ENCODE results near the gene TESK2. TPM values are rescaled to one million over a fixed set of nuclear protein-coding genes. Genes with fewer than 3 reads are reported as not detected.

Gene TESK2
- total RNA-seq, 2 experiments from 2014 or later = 3.1 to 3.3 TPM

GRCh38 chr1:45444609-45445131 lies 46.3 kb downstream of the TESK2 start:
- ATAC-seq = no peak

DNA sequence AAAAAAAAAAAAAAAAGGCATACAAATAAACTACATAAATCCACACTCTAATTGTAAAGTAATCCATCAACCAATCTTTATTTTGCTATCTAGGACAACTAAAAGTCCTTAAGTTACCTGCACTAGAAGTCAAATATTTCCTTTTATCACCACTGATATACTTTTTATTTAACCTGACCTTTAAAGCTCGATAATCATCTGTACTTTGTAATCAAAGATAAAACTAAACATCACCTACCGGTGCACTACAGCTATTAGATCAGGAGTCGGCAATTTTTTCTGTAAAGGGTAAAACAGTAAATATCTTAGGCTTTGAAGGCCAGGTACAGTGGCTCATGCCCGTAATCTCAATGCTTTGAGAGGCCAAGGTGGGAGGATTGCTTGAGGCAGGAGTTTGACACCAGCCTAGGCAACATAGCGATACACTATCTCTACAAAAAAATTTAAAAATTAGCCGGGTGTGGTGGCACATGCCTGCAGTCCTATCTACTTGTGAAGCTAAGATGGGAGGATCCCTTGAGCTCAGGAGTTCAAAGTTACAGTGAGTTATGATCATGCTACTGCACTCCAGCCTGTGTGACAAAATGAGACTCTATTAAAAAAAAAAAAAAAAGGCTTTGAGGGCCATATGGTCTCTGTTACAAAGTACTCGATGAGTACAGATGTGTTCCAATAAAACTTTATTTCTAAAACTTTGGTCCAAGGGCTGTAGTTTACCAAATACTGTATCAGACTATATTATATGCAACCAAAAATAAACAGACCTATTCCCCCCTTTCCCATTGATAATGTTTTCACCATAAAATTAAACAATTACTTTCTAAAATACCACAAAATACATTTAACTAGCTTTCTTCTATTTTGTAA lies 47.1 kb downstream of the TESK2 start:
- H3K4me1 Mint-ChIP-seq = peaks cover 3% of the 10 kb centered on the region
- DNase-seq (no peak), ATAC-seq (no peak)
- CTCF ChIA-PET = interaction anchor here (0.6 to 0.8 kb wide), 2 partner anchors 58 to 87 kb away, joined by 3 read pairs; no protein-coding TSS in a partner anchor
- H3K36me3 Mint-ChIP-seq (ENCODE audit: low read depth) = no peaks in the 10 kb centered on the region
- H3K27ac Mint-ChIP-seq = no peak overlapping the region
- POLR2A ChIA-PET = no interaction called here
- H3K9me3 Mint-ChIP-seq (ENCODE audit: low read depth) = no peaks in the 10 kb centered on the region
- no peaks in the 10 kb centered on the region for H3K27me3 Mint-ChIP-seq
- intact Hi-C loops (cut with DNase I, micrococcal nuclease) = no loop called here
- H3K4me3 Mint-ChIP-seq = no peak overlapping the region

More at GRCh38 chr1:45444609-45445131, 46.3 kb downstream of the TESK2 start:
- ChIA-PET CTCF (interaction anchor here (0.6 to 0.8 kb wide), 3 partner anchors 59 to 270 kb away, joined by 3 read pairs; no protein-coding TSS in a partner anchor), POLR2A (no interaction called here)
- intact Hi-C loops (cut with DNase I, micrococcal nuclease) = no loop called here
- no peak overlapping the region for H3K4me3 Mint-ChIP-seq
- no peaks in the 10 kb centered on the region for H3K36me3 Mint-ChIP-seq (ENCODE audit: low read depth)
- H3K27me3 Mint-ChIP-seq = no peaks in the 10 kb centered on the region
- no peaks in the 10 kb centered on the region for H3K9me3 Mint-ChIP-seq (ENCODE audit: low read depth)
- no peak for DNase-seq
- H3K4me1 Mint-ChIP-seq = no peaks in the 10 kb centered on the region
- H3K27ac Mint-ChIP-seq = no peak overlapping the region

- H3K36me3 Mint-ChIP-seq (ENCODE audit: low read depth) = no peaks in the 10 kb centered on the region
Observed at GRCh38 chr1:45442272-45442671, 48.7 kb downstream of the TESK2 start.

DNA sequence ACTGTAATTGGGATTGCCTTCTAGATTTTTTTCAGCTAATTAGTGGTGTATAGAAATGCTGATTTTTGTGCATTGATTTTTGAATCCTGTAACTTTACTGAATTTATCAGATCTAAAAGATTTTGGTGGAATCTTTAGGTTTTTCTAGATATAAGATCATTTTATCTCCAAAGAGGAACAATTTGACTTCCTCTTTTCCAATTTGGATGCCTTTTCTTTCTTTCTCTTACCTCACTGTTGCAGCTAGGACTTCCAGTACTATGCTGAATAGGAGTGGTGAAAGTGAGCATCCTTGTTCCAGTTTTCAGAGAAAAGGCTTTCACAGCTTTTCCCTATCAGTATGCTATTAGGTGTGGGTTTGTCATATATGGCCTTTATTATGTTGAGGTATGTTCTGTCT lies 53.6 kb downstream of the TESK2 start:
- Mint-ChIP-seq H3K9me3 (ENCODE audit: low read depth) (no peaks in the 10 kb centered on the region), H3K4me3 (no peak overlapping the region), H3K27me3 (no peaks in the 10 kb centered on the region), H3K27ac (no peak overlapping the region), H3K4me1 (peaks cover 4% of the 10 kb centered on the region), H3K36me3 (ENCODE audit: low read depth) (no peaks in the 10 kb centered on the region)
- ChIA-PET CTCF (interaction anchor here (0.5 kb wide), 1 partner anchor 62 kb away, joined by 3 read pairs; no protein-coding TSS in a partner anchor), POLR2A (no interaction called here)
- ATAC-seq (no peak), DNase-seq (no peak)
- intact Hi-C loops (cut with DNase I, micrococcal nuclease) = no loop called here

More at GRCh38 chr1:45442272-45442671, 48.7 kb downstream of the TESK2 start:
- no peaks in the 10 kb centered on the region for H3K9me3 Mint-ChIP-seq (ENCODE audit: low read depth)
- CTCF ChIA-PET = no interaction called here
- DNase-seq = no peak
- peaks cover 4% of the 10 kb centered on the region for H3K4me1 Mint-ChIP-seq
- ATAC-seq = no peak
- intact Hi-C loops (cut with DNase I, micrococcal nuclease) = no loop called here
- no peak overlapping the region for H3K27ac Mint-ChIP-seq
- POLR2A ChIA-PET = interaction anchor here (0.6 kb wide), 1 partner anchor 147 kb away, joined by 3 read pairs; no protein-coding TSS in a partner anchor
- H3K4me3 Mint-ChIP-seq = no peak overlapping the region
- no peaks in the 10 kb centered on the region for H3K27me3 Mint-ChIP-seq

DNA sequence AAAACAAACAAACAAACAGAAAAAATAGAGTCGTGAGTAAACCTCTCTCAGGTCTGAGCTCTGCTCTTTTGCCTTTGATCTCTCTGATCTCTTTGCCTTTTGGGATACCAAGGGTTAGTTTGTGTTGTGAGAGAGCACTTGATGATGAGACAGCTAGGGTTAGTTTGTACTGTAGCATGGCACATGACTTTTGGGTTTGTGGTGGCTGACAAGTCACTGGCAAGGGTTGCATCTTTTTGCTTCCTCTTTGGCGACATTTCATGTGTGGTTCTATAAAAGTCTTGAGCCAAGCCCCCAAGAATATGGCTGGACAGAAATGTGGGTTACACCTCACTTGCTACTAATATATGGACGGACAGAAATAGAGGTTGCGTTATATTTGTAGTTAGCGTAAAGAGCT lies 60.5 kb downstream of the TESK2 start:
- H3K4me1 Mint-ChIP-seq = no peaks in the 10 kb centered on the region
- no peaks in the 10 kb centered on the region for H3K9me3 Mint-ChIP-seq (ENCODE audit: low read depth)
- CTCF ChIA-PET = interaction anchor here (1.1 kb wide), 1 partner anchor 16 kb away, joined by 4 read pairs; no protein-coding TSS in a partner anchor
- H3K4me3 Mint-ChIP-seq = no peak overlapping the region
- H3K27me3 Mint-ChIP-seq = no peaks in the 10 kb centered on the region
- POLR2A ChIA-PET = interaction anchor here (0.6 kb wide), 1 partner anchor 611 kb away, joined by 5 read pairs; no protein-coding TSS in a partner anchor
- no peaks in the 10 kb centered on the region for H3K36me3 Mint-ChIP-seq (ENCODE audit: low read depth)
- ATAC-seq = no peak
- intact Hi-C loops (cut with DNase I, micrococcal nuclease) = no loop called here
- no peak overlapping the region for H3K27ac Mint-ChIP-seq
- no peak for DNase-seq

- DNase-seq (no peak), ATAC-seq (no peak)
- ChIA-PET POLR2A (no interaction called here), CTCF (no interaction called here)
- intact Hi-C loops (cut with DNase I, micrococcal nuclease) = no loop called here
- Mint-ChIP-seq H3K27me3 (no peaks in the 10 kb centered on the region), H3K9me3 (ENCODE audit: low read depth) (no peaks in the 10 kb centered on the region), H3K27ac (no peak overlapping the region), H3K36me3 (ENCODE audit: low read depth) (no peaks in the 10 kb centered on the region), H3K4me3 (no peak overlapping the region), H3K4me1 (no peaks in the 10 kb centered on the region)
Observed at GRCh38 chr1:45429561-45430159, 61.3 kb downstream of the TESK2 start.

DNA sequence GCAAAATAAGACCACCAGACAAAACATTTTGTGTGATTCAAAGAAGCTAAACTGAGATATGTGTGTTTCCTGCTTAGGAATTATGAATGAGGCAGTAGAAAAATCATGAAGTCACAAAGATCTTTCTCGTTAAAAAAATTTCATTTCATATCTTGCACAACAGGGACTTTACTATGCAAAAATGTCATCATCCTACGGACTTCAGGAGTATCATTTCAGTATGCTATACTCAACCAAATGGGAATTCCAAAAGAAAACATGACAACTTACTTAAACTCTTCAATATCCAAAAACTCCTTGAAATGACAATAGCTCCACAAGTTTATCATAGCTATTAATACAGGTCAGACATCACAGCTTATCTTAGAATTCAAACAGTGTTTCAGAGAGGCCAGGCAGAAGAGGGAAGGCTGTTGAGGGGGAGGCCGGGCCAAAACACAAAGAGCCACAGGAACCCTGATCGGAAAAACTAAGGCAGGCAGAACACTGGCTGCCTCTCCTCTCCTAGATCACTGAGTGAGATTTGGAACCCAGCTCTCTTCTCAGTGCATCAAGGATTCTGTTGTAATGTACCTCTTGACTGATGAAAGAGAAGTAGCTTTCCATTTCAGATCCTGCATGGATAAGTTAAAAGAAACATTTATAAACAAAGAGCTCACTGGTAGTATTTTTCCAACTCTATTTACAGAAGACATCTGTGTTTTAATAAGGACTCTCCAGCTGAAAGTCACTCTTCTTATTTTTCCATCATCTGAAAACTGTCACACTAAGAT lies 66.9 kb downstream of the TESK2 start:
- Mint-ChIP-seq H3K27me3 (no peaks in the 10 kb centered on the region), H3K27ac (no peak overlapping the region), H3K9me3 (ENCODE audit: low read depth) (peaks cover 3% of the 10 kb centered on the region), H3K4me1 (no peaks in the 10 kb centered on the region), H3K36me3 (ENCODE audit: low read depth) (peaks cover 2% of the 10 kb centered on the region), H3K4me3 (no peak overlapping the region)
- no peak for ATAC-seq
- CTCF ChIA-PET = interaction anchor here (0.5 to 2.0 kb wide), 3 partner anchors 15 to 743 kb away, joined by 3 to 5 read pairs (median 3); no protein-coding TSS in a partner anchor
- POLR2A ChIA-PET = no interaction called here
- no peak for DNase-seq
- intact Hi-C loops (cut with DNase I, micrococcal nuclease) = no loop called here

- Mint-ChIP-seq H3K4me3 (no peak overlapping the region), H3K27me3 (no peaks in the 10 kb centered on the region), H3K36me3 (ENCODE audit: low read depth) (peaks cover 2% of the 10 kb centered on the region), H3K27ac (no peak overlapping the region), H3K4me1 (no peaks in the 10 kb centered on the region), H3K9me3 (ENCODE audit: low read depth) (peaks cover 3% of the 10 kb centered on the region)
- ChIA-PET POLR2A (no interaction called here), CTCF (no interaction called here)
- DNase-seq (no peak), ATAC-seq (no peak)
- intact Hi-C loops (cut with DNase I, micrococcal nuclease) = no loop called here
Observed at GRCh38 chr1:45421935-45422334, 69.0 kb downstream of the TESK2 start.

- ChIA-PET CTCF (interaction anchor here (1.4 kb wide), 1 partner anchor 8 kb away, joined by 3 read pairs; no protein-coding TSS in a partner anchor), POLR2A (no interaction called here)
- Mint-ChIP-seq H3K4me3 (no peak overlapping the region), H3K36me3 (ENCODE audit: low read depth) (no peaks in the 10 kb centered on the region), H3K4me1 (no peaks in the 10 kb centered on the region), H3K27me3 (no peaks in the 10 kb centered on the region), H3K9me3 (ENCODE audit: low read depth) (no peaks in the 10 kb centered on the region), H3K27ac (no peak overlapping the region)
- intact Hi-C loops (cut with DNase I, micrococcal nuclease) = no loop called here
- no peak for ATAC-seq
- DNase-seq = no peak
Observed at GRCh38 chr1:45414746-45415145, 76.2 kb downstream of the TESK2 start.

GRCh38 chr1:45412899-45413298 lies 78.1 kb downstream of the TESK2 start:
- intact Hi-C loops (cut with DNase I, micrococcal nuclease) = no loop called here
- H3K27me3 Mint-ChIP-seq = no peaks in the 10 kb centered on the region
- ChIA-PET POLR2A (no interaction called here), CTCF (no interaction called here)
- DNase-seq (no peak), ATAC-seq (no peak)
- H3K4me1 Mint-ChIP-seq = peaks cover 6% of the 10 kb centered on the region
- H3K36me3 Mint-ChIP-seq (ENCODE audit: low read depth) = no peaks in the 10 kb centered on the region
- no peak overlapping the region for H3K4me3 Mint-ChIP-seq
- H3K27ac Mint-ChIP-seq = no peak overlapping the region
- no peaks in the 10 kb centered on the region for H3K9me3 Mint-ChIP-seq (ENCODE audit: low read depth)

DNA sequence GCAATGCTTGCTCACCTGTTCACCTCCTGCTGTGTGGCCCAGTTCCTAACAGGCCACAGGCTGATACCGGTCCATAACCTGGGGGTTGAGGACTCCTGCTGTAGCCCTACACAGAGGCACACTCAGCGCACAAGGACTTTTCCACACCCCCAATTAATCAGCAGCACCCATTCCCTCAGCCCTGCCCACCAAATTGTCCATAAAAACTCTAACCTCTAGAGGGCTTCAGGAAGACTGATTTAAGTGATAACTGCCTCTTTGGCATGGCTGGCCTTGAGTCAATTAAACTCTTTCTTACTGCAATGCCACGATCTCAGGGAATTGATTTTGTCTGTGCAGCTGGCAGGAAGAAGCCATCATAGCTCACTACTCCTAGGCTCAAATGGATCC lies 79.5 kb downstream of the TESK2 start:
- ChIA-PET CTCF (no interaction called here), POLR2A (no interaction called here)
- Mint-ChIP-seq H3K4me3 (no peak overlapping the region), H3K27ac (no peak overlapping the region), H3K27me3 (no peaks in the 10 kb centered on the region), H3K36me3 (ENCODE audit: low read depth) (no peaks in the 10 kb centered on the region), H3K9me3 (ENCODE audit: low read depth) (no peaks in the 10 kb centered on the region), H3K4me1 (peaks cover 6% of the 10 kb centered on the region)
- intact Hi-C loops (cut with DNase I, micrococcal nuclease) = no loop called here
- DNase-seq = no peak
- no peak for ATAC-seq

All from activated CD4-positive, alpha-beta T cell treated with anti-CD3 and anti-CD28 coated beads for 36 hours (primary cell).